LoVo (cell line): Measurements from ENCODE around the gene CORO2A.

Experiments
- DNase-seq: peaks from one replicate; pipeline ENCODE4 v3.0.0-alpha.2; 2016; ENCODE audit warnings: low spot score

Gene CORO2A

GRCh38 chr9:98192503-98193335 lies at the start of gene CORO2A:
Gene CORO2A, minus strand, starts transcription at chr9:98192637. Its CDS starts 34,977 bp downstream, at chr9:98157660.
- peak; percentile 86 for DNase-seq

- no peak for DNase-seq
These were observed 49.2 kb upstream of the CORO2A start for GRCh38 chr9:98241357-98242300.

GRCh38 chr9:98240475-98240874 lies 48.0 kb upstream of the CORO2A start:
- DNase-seq = no peak

GRCh38 chr9:98236901-98237487 lies 44.6 kb upstream of the CORO2A start:
- no peak for DNase-seq

GRCh38 chr9:98235126-98235525 lies 42.7 kb upstream of the CORO2A start:
- DNase-seq = no peak

- no peak for DNase-seq
These were observed 41.9 kb upstream of the CORO2A start for GRCh38 chr9:98234245-98234825.

GRCh38 chr9:98232926-98233325 lies 40.5 kb upstream of the CORO2A start:
- DNase-seq = no peak

GRCh38 chr9:98231770-98232478 lies 39.5 kb upstream of the CORO2A start:
- no peak for DNase-seq

- no peak for DNase-seq
These were observed 38.4 kb upstream of the CORO2A start for GRCh38 chr9:98230789-98231188.

GRCh38 chr9:98230304-98230703 lies 37.9 kb upstream of the CORO2A start:
- no peak for DNase-seq

- no peak for DNase-seq
These were observed 37.2 kb upstream of the CORO2A start for GRCh38 chr9:98229620-98230019.

GRCh38 chr9:98229090-98229395 lies 36.6 kb upstream of the CORO2A start:
- no peak for DNase-seq

GRCh38 chr9:98228392-98229089 lies 36.1 kb upstream of the CORO2A start:
- no peak for DNase-seq

GRCh38 chr9:98227883-98228282 lies 35.4 kb upstream of the CORO2A start:
- DNase-seq = no peak

GRCh38 chr9:98226957-98227356 lies 34.5 kb upstream of the CORO2A start:
- no peak for DNase-seq

GRCh38 chr9:98226516-98226915 lies 34.1 kb upstream of the CORO2A start:
- DNase-seq = no peak

- DNase-seq = no peak
These were observed 32.6 kb upstream of the CORO2A start for GRCh38 chr9:98225015-98225442.

- peak; percentile 83 for DNase-seq
These were observed 30.7 kb upstream of the CORO2A start for GRCh38 chr9:98222885-98223691.

GRCh38 chr9:98220911-98221310 lies 28.5 kb upstream of the CORO2A start:
- no peak for DNase-seq

GRCh38 chr9:98219794-98220370 lies 27.4 kb upstream of the CORO2A start:
- DNase-seq = no peak
